Measurements from ENCODE around the gene DNM3. TPM values are rescaled to one million over a fixed set of nuclear protein-coding genes. Genes with fewer than 3 reads are reported as not detected.

The DNM3 gene
- total RNA-seq, 2 experiments from 2014 or later: 1.6 to 1.8 TPM

DNA sequence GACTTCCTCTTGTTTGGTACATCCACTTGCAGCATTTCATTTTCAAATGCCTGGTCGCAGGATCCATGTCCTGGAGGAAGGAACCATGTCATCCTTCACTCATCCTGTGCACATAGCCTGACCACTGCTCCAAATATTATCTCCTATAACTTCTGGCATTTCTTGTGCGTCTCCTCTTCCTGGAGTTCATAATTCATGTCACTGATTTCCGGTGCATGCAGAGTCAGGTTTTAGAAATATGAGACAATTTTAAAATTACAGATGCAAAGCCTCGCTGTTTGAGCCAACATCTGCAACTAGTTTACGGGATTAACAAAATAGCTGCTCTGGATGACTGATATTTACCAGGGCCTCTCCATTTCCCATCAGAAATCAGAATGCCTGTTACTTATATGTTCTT lies 268.1 kb downstream of the DNM3 start:
- H3K9me3 ChIP-seq (ENCODE audit: control insufficient read depth in 1 of 2, insufficient read depth in 1 of 2, low read length in 2 of 2): no peaks in the 10 kb centered on the region
- H3K27ac ChIP-seq (ENCODE audit: low read depth in 1 of 2, low read length in 2 of 2): no peak overlapping the region
- no peaks in the 10 kb centered on the region for H3K36me3 ChIP-seq (ENCODE audit: insufficient read depth, low read length)
- ChIA-PET POLR2A (no interaction called here), CTCF (no interaction called here)
- H3K4me1 ChIP-seq (ENCODE audit: insufficient read depth, low read length): no peaks in the 10 kb centered on the region
- Mint-ChIP-seq H3K4me1 (ENCODE audit: low read depth) (no peaks in the 10 kb centered on the region), H3K27ac (no peak overlapping the region), H3K27me3 (no peaks in the 10 kb centered on the region), H3K9me3 (no peaks in the 10 kb centered on the region), H3K4me3 (no peak overlapping the region), H3K36me3 (ENCODE audit: low read depth) (no peaks in the 10 kb centered on the region)
- no peak for TF ChIP-seq CTCF (IDR thresholded peaks at IDR 0.05)
- H3K27me3 ChIP-seq (ENCODE audit: control insufficient read depth in 1 of 2, insufficient read depth in 2 of 2, low read length in 2 of 2): no peaks in the 10 kb centered on the region
- ATAC-seq (ENCODE audit: poor library complexity): no peak
- no peak for DNase-seq
- no peak overlapping the region for H3K4me3 ChIP-seq (ENCODE audit: low read length)
- intact Hi-C loops (cut with DNase I, micrococcal nuclease): loop anchor here in 1 of 2 experiments (10.0 kb wide), 1 partner anchor 615 kb away; no protein-coding TSS in a partner anchor

DNA sequence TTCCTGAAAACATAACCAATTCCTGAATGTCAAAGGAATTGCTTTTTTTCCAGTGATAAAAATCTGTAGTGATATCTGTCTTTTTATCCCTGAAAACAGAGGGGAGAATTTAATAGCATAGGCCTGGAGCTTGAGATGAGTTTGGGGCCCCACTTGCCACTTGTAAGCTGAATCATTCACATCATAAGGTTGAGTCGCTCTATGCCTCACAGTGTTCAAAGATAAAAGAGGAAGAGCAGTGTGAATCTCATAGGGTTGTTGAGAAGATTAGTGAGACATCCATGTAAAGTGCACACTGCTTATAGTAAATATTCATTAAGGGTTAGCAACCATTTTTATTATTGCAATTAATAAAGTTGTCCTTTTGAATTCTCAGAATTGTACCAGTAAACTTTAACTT lies 271.3 kb downstream of the DNM3 start:
- ATAC-seq (ENCODE audit: poor library complexity) (no peak), DNase-seq (no peak)
- Histone ChIP-seq H3K9me3 (ENCODE audit: control insufficient read depth in 1 of 2, insufficient read depth in 1 of 2, low read length in 2 of 2) (no peaks in the 10 kb centered on the region), H3K36me3 (ENCODE audit: insufficient read depth, low read length) (no peaks in the 10 kb centered on the region), H3K27me3 (ENCODE audit: control insufficient read depth in 1 of 2, insufficient read depth in 2 of 2, low read length in 2 of 2) (no peaks in the 10 kb centered on the region), H3K4me1 (ENCODE audit: insufficient read depth, low read length) (peaks cover 5% of the 10 kb centered on the region), H3K27ac (ENCODE audit: low read depth in 1 of 2, low read length in 2 of 2) (no peak overlapping the region), H3K4me3 (ENCODE audit: low read length) (no peak overlapping the region)
- no peaks in the 10 kb centered on the region for H3K36me3 Mint-ChIP-seq (ENCODE audit: low read depth)
- POLR2A ChIA-PET: no interaction called here
- peaks cover 5% of the 10 kb centered on the region for H3K4me1 Mint-ChIP-seq (ENCODE audit: low read depth)
- H3K27me3 Mint-ChIP-seq: no peaks in the 10 kb centered on the region
- no peak overlapping the region for H3K27ac Mint-ChIP-seq
- H3K9me3 Mint-ChIP-seq: no peaks in the 10 kb centered on the region
- TF ChIP-seq CTCF (IDR thresholded peaks at IDR 0.05): no peak
- H3K4me3 Mint-ChIP-seq: no peak overlapping the region
- CTCF ChIA-PET: no interaction called here
- intact Hi-C loops (cut with DNase I, micrococcal nuclease): no loop called here

DNA sequence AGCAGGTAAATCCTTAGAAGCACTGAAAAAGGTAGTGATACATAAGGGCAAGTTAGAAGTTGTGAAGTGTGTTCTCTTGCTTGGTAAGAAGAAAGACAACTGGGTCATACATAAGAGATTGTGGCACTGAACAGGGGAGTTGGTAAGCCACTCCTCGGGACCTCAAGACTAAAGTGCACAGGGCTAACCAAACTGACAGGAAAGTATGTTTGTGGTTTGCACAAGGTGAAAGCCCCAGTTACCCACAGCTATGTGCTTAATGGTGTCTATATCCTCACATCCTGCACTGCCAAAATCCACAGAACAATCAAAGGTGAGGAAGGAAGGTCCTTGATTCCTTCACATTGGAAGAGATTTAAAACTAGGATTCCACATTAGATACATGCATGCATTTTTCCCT lies 276.5 kb downstream of the DNM3 start:
- peaks cover 25% of the 10 kb centered on the region for H3K4me1 Mint-ChIP-seq (ENCODE audit: low read depth)
- peak in 7 of 14 experiments; percentile 2 to 83 (median 17) for DNase-seq
- Histone ChIP-seq H3K4me1 (ENCODE audit: insufficient read depth, low read length) (peaks cover 9% of the 10 kb centered on the region), H3K27me3 (ENCODE audit: control insufficient read depth in 1 of 2, insufficient read depth in 2 of 2, low read length in 2 of 2) (no peaks in the 10 kb centered on the region), H3K4me3 (ENCODE audit: low read length) (no peak overlapping the region), H3K27ac (ENCODE audit: low read depth in 1 of 2, low read length in 2 of 2) (peak overlapping the region in 1 of 2 donors; percentile 1), H3K36me3 (ENCODE audit: insufficient read depth, low read length) (no peaks in the 10 kb centered on the region), H3K9me3 (ENCODE audit: control insufficient read depth in 1 of 2, insufficient read depth in 1 of 2, low read length in 2 of 2) (no peaks in the 10 kb centered on the region)
- peak overlapping the region; percentile 32 for H3K27ac Mint-ChIP-seq
- H3K4me3 Mint-ChIP-seq: peak overlapping the region; percentile 5
- ATAC-seq (ENCODE audit: poor library complexity): peak; percentile 85
- TF ChIP-seq CTCF (IDR thresholded peaks at IDR 0.05): no peak
- CTCF ChIA-PET: no interaction called here
- H3K9me3 Mint-ChIP-seq: no peaks in the 10 kb centered on the region
- H3K27me3 Mint-ChIP-seq: no peaks in the 10 kb centered on the region
- POLR2A ChIA-PET: interaction anchor here (0.7 to 1.2 kb wide), 2 partner anchors 10 to 282 kb away, joined by 3 to 4 read pairs; no protein-coding TSS in a partner anchor
- no peaks in the 10 kb centered on the region for H3K36me3 Mint-ChIP-seq (ENCODE audit: low read depth)
- intact Hi-C loops (cut with DNase I, micrococcal nuclease): no loop called here

Measured in CD4-positive, alpha-beta T cell (primary cell).